Upper lobe of left lung (tissue), 6 donors: ENCODE data around the gene AKIP1. TPM values are rescaled to one million over a fixed set of nuclear protein-coding genes. Genes with fewer than 3 reads are reported as not detected.

Experiments
- ATAC-seq, 2 donors: fragments of 200-7000 bp; cut with Tn5 transposase; one replicate each; pipeline ENCODE4 v1.9.1; 2022; ENCODE audit warnings: mild to moderate bottlenecking in 2 of 2, moderate library complexity in 2 of 2; ENCODE audit not compliant: low FRiP score in 2 of 2
- DNase-seq, 2 donors: peaks; one replicate each; pipeline ENCODE4 v3.0.0-alpha.2; 2019 to 2020
- H3K27ac ChIP-seq, 4 donors: fragments of 200-600 bp; sonication (generic); one replicate each; pipeline ENCODE4 v1.5.1; 2016 to 2019
- H3K27me3 ChIP-seq, 4 donors: fragments of 200-600 bp; sonication (generic); one replicate each; pipeline ENCODE4 v1.5.1; 2017 to 2019
- H3K36me3 ChIP-seq, 4 donors: fragments of 200-600 bp; sonication (generic); one replicate each; pipeline ENCODE4 v1.5.1; 2016 to 2019
- H3K4me1 ChIP-seq, 4 donors: fragments of 200-600 bp; sonication (generic); one replicate each; pipeline ENCODE4 v1.5.1; 2018 to 2019
- H3K4me3 ChIP-seq, 4 donors: fragments of 200-600 bp; sonication (generic); one replicate each; pipeline ENCODE4 v1.5.1; 2017 to 2019; ENCODE audit warnings: mild to moderate bottlenecking in 2 of 4, moderate library complexity in 1 of 4
- H3K9me3 ChIP-seq, 4 donors: fragments of 200-600 bp; sonication (generic); one replicate each; pipeline ENCODE4 v1.5.1; 2018 to 2019
- EP300 ChIP-seq, 4 donors: sonication (generic); formaldehyde crosslinking; IDR thresholded peaks; one replicate each; pipeline ENCODE4 v1.5.1; 2017; ENCODE audit warnings: antibody characterized with exemption in 4 of 4, control low read depth in 2 of 4
- POLR2A ChIP-seq, 4 donors: fragments of 450-650 bp; IDR thresholded peaks; one replicate each; pipeline ENCODE4 v1.5.1; 2016 to 2017; ENCODE audit warnings: antibody characterized with exemption in 4 of 4, mild to moderate bottlenecking in 2 of 4
- POLR2AphosphoS5 ChIP-seq, 2 donors: sonication (generic); formaldehyde crosslinking; IDR thresholded peaks; one replicate each; pipeline ENCODE4 v1.5.1; 2017; ENCODE audit warnings: antibody characterized with exemption in 2 of 2
- WGBS, 2 donors: methylation state at CpG; one replicate each; pipeline ENCODE4 v1.1.5; 2017 to 2018; 5-methylcytosine and 5-hydroxymethylcytosine counted together
- total RNA-seq, 6 donors: library from RNA; depleted of rRNA in 4 of 6; stranded (reverse); fragments of >200 nt in 4 of 6; gene quantifications; one replicate each; pipeline versions ENCODE4 v1.1.0 to v1.2.1, GENCODE V29; 2016 to 2021
- TF ChIP-seq, protein P1 (sequence below), 6 experiments: fragments of 450-650 bp in 4 of 6; fragments of 200-600 bp in 2 of 6; sonication (generic) in 2 of 6; IDR thresholded peaks; one replicate each; pipeline ENCODE4 v1.5.1; 2016 to 2019; ENCODE audit warnings: antibody characterized with exemption in 6 of 6
- donor health status: DM: no; HTN: no; CAD: no; lungs with moderate emphysema.
- donor health status: DM: no; HTN: yes; CAD: no; lungs with severe emphysema.

The AKIP1 gene, protein sequence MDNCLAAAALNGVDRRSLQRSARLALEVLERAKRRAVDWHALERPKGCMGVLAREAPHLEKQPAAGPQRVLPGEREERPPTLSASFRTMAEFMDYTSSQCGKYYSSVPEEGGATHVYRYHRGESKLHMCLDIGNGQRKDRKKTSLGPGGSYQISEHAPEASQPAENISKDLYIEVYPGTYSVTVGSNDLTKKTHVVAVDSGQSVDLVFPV
- total RNA-seq: 10 to 100 TPM; 17.4 to 31.8 (median 23.1) TPM

DNA sequence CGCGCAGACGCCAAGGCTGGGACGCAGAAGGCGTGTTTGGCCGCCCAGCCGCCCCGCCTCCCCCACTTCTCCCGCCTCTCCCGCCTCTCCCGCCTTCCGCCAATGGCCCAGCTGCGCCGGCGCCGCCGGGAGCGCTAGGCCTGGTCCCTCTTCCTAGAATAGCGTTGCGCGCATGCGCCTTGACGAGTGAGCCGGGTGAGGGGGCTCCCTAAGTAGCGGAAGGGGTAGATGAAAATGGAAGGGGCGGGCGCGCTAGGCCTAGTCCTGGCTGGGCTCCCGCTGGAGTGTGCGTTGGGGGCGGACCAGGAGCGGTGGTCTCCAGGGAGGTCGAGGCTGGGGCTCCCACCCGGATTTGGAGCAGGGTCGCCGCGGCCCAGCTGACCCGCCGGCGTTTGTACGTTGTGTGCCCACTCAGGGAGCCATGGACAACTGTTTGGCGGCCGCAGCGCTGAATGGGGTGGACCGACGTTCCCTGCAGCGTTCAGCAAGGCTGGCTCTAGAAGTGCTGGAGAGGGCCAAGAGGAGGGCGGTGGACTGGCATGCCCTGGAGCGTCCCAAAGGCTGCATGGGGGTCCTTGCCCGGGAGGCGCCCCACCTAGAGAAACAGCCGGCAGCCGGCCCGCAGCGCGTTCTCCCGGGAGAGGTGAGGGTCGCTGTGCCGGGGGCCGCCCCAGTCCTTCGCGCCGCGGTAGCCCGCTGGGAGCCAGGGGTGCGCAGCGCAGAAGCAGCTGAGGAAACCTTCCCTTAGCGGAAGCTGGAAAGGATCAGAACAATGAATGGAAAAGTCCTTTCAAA lies at the start of gene AKIP1:
Gene AKIP1 (plus strand): TSS at position 161 of the 795 bp plus-strand sequence. CDS start 261 bp downstream, at position 422.
- TF ChIP-seq POLR2A (IDR thresholded peaks at IDR 0.05) (peak in 1 of 4 donors; percentile 71), EP300 (IDR thresholded peaks at IDR 0.05) (no peak), POLR2AphosphoS5 (IDR thresholded peaks at IDR 0.05) (peak; percentile 53 to 78)
- TF ChIP-seq, protein P1, sequence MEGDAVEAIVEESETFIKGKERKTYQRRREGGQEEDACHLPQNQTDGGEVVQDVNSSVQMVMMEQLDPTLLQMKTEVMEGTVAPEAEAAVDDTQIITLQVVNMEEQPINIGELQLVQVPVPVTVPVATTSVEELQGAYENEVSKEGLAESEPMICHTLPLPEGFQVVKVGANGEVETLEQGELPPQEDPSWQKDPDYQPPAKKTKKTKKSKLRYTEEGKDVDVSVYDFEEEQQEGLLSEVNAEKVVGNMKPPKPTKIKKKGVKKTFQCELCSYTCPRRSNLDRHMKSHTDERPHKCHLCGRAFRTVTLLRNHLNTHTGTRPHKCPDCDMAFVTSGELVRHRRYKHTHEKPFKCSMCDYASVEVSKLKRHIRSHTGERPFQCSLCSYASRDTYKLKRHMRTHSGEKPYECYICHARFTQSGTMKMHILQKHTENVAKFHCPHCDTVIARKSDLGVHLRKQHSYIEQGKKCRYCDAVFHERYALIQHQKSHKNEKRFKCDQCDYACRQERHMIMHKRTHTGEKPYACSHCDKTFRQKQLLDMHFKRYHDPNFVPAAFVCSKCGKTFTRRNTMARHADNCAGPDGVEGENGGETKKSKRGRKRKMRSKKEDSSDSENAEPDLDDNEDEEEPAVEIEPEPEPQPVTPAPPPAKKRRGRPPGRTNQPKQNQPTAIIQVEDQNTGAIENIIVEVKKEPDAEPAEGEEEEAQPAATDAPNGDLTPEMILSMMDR (IDR thresholded peaks at IDR 0.05): peak in 1 of 6 experiments; percentile 16
- 0% methylated on average over 4 to 52 of the region's 68 CpGs for whole genome bisulfite sequencing, 2 donors
- Histone ChIP-seq H3K27ac (peak within 1 kb of the TSS; percentile 90 to 97 (median 91)), H3K4me3 (peak within 1 kb of the TSS; percentile 58 to 98 (median 81)), H3K27me3 (no peaks in the 10 kb centered on the region), H3K9me3 (no peaks in the 10 kb centered on the region), H3K36me3 (peaks cover 0 to 4% (median 0%) of the 10 kb centered on the region in 4 donors), H3K4me1 (peaks cover 23 to 37% (median 31%) of the 10 kb centered on the region in 4 donors)
- ATAC-seq: peak; percentile 97
- peak; percentile 96 to 98 for DNase-seq

DNA sequence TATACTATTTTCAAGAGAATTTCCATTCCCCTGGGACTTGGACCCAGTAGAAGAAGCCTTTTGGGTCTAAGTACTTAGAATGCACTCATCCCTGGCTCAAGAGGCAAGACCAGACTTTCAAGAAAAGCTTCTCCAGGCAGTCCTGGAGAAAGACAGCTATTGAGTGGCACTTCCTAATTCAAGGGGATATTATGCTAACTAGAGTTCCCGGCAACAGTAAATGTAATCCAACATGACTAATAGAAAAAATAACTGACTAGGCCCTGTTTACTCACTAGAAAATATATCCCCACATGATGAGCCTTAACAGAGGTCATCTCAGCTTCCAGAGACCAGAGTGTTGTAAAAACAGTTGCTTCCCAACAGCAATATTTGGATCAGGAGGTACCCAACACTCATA lies 47.2 kb upstream of the AKIP1 start:
- 43 to 50% methylated on average over 1 of the region's 1 CpG for WGBS, 2 donors
- H3K9me3 ChIP-seq: no peaks in the 10 kb centered on the region
- peaks cover 25 to 49% (median 32%) of the 10 kb centered on the region in 4 donors for H3K4me1 ChIP-seq
- ATAC-seq (peak; percentile 53 to 65), DNase-seq (no peak)
- TF ChIP-seq POLR2AphosphoS5 (IDR thresholded peaks at IDR 0.05) (peak in 1 of 2 donors; percentile 57), EP300 (IDR thresholded peaks at IDR 0.05) (peak in 2 of 4 donors; percentile 16 to 66)
- TF ChIP-seq, protein P1 (IDR thresholded peaks at IDR 0.05): no peak
- H3K4me3 ChIP-seq: no peak overlapping the region
- no peaks in the 10 kb centered on the region for H3K36me3 ChIP-seq
- H3K27ac ChIP-seq: peak overlapping the region; percentile 47 to 75 (median 62)
- H3K27me3 ChIP-seq: no peaks in the 10 kb centered on the region

DNA sequence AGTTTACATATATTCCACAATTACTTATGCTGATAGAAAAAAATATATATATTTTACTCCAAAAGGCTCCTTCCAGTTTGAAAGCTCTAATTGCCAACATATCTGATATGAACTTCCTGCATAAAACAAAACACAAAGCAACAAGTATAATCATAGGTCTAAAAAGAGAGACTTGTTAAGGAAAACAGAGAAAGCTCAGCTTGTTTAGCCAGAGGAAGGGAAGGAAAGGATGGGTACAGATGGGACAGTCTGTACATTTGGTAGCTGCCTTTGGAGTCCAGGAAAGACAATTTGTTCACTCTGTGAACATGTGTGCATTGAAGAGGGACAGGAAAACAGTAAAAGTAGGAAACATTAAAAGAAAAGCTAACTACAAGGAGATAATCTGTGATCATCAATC lies 45.7 kb upstream of the AKIP1 start:
- no peaks in the 10 kb centered on the region for H3K9me3 ChIP-seq

DNA sequence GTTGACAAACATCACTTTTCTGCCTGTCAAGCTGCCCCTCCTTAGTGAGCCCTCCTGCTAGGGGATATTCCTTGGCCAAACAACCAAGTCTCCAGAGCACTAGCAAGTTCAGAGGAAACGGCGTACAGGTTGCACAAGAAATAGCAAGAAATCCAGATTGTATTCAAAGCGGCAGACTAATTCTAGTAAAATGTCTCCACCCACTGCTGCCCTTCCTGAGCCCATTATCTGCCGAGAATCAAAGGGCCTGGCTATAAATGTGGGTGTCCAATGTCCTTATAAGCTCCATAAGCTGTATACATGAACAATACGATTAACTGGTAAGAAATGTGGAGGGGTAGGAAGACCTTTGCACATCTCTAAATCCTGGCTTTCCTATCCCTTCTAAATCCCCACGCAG lies 44.0 kb upstream of the AKIP1 start:
- H3K4me3 ChIP-seq: no peak overlapping the region
- peak overlapping the region; percentile 6 to 75 (median 67) for H3K27ac ChIP-seq
- peaks cover 31 to 72% (median 38%) of the 10 kb centered on the region in 4 donors for H3K4me1 ChIP-seq
- 41 to 51% methylated on average over 6 of the region's 6 CpGs for WGBS, 2 donors
- H3K36me3 ChIP-seq: no peaks in the 10 kb centered on the region
- TF ChIP-seq, protein P1 (IDR thresholded peaks at IDR 0.05): no peak
- TF ChIP-seq EP300 (IDR thresholded peaks at IDR 0.05): no peak
- no peak for TF ChIP-seq POLR2A (IDR thresholded peaks at IDR 0.05)
- DNase-seq (no peak), ATAC-seq (no peak)
- H3K27me3 ChIP-seq: peaks cover 0 to 7% (median 0%) of the 10 kb centered on the region in 4 donors
- no peaks in the 10 kb centered on the region for H3K9me3 ChIP-seq

More for the DNA sequence above, 45.7 kb upstream of the AKIP1 start:
- Histone ChIP-seq H3K4me3 (no peak overlapping the region), H3K4me1 (peaks cover 26 to 55% (median 32%) of the 10 kb centered on the region in 4 donors), H3K27me3 (no peaks in the 10 kb centered on the region), H3K36me3 (no peaks in the 10 kb centered on the region), H3K27ac (peak overlapping the region in 3 of 4 donors; percentile 38 to 75 (median 63))
- ATAC-seq (no peak), DNase-seq (no peak)
- no peak for TF ChIP-seq POLR2A (IDR thresholded peaks at IDR 0.05)
- TF ChIP-seq, protein P1 (IDR thresholded peaks at IDR 0.05): no peak
- no peak for TF ChIP-seq EP300 (IDR thresholded peaks at IDR 0.05)
- no peak for TF ChIP-seq POLR2AphosphoS5 (IDR thresholded peaks at IDR 0.05)
